GM12891 (cell line): ENCODE results near the gene PRKCE.

Experiments used
- PAX5 ChIP-seq: IDR thresholded peaks from 2 replicates; pipeline ENCODE4 v1.6.1; 2011; ENCODE audit warnings: low read length, moderate library complexity, mild to moderate bottlenecking; ENCODE audit not compliant: insufficient read depth, severe bottlenecking
- POLR2A ChIP-seq: IDR thresholded peaks from 2 replicates; pipeline ENCODE4 v1.6.1; 2011; ENCODE audit warnings: low read depth, low read length, control low read depth
- POLR2AphosphoS5 ChIP-seq: IDR thresholded peaks from 2 replicates; pipeline ENCODE4 v1.6.1; 2011; ENCODE audit warnings: low read depth, low read length, control low read depth
- POU2F2 ChIP-seq: IDR thresholded peaks from 2 replicates; pipeline ENCODE4 v1.6.1; 2011; ENCODE audit warnings: low read depth, mild to moderate bottlenecking, control low read depth, low read length, moderate library complexity
- SPI1 ChIP-seq: IDR thresholded peaks from 2 replicates; pipeline ENCODE4 v1.6.1; 2011; ENCODE audit warnings: low read depth, low read length, control low read depth
- TAF1 ChIP-seq: IDR thresholded peaks from 2 replicates; pipeline ENCODE4 v1.6.1; 2011; ENCODE audit warnings: low read depth, low read length, control low read depth

GRCh38 chr2:45763255-45763654, 111.8 kb downstream of the PRKCE start:
- TF ChIP-seq POLR2A (no peak), POLR2AphosphoS5 (no peak), TAF1 (no peak), SPI1 (no peak), POU2F2 (no peak), PAX5 (no peak)
